Caco-2 (cell line): ENCODE data around the gene SPRED2. TPM values are rescaled to one million over a fixed set of nuclear protein-coding genes. Genes with fewer than 3 reads are reported as not detected.
A peak's percentile ranks its signal among the peaks of the same experiment; 100 is the strongest.

Experiments
- BruUV-seq: library from RNA; stranded (reverse); fragments of 400-500 nt; replicated peaks from 2 replicates; lab custom pipeline; 2021; lab: Mats Ljungman, UMichigan
- CTCF ChIA-PET: fragments of 300-600 bp; sonication (Branson Sonifier 250); formaldehyde crosslinking; loops from one replicate; lab custom pipeline; 2022; ENCODE audit warnings: antibody characterized with exemption; lab: Charles Lee
- POLR2A ChIA-PET: fragments of 300-600 bp; sonication (Branson Sonifier 250); formaldehyde crosslinking; loops from one replicate; lab custom pipeline; 2022; ENCODE audit warnings: antibody characterized with exemption; lab: Charles Lee
- DNase-seq, 2 experiments: peaks; one replicate each; pipeline versions ENCODE4 v3.0.0 to v3.0.0-alpha.2; 2020 to 2022
- H3K27me3 ChIP-seq: replicated peaks from 2 replicates; pipeline ENCODE4 v1.6.0; 2011; ENCODE audit warnings: low read length; ENCODE audit not compliant: control insufficient read depth, insufficient read depth
- H3K36me3 ChIP-seq: 2 replicates; pipeline ENCODE4 v1.5.1; 2011; ENCODE audit warnings: low read length; ENCODE audit not compliant: control insufficient read depth, insufficient read depth
- H3K4me1 ChIP-seq: fragments of 250-450 bp; sonication (Bioruptor Pico); 2 replicates; pipeline ENCODE4 v1.5.1; 2020; ENCODE audit warnings: mild to moderate bottlenecking
- H3K4me3 ChIP-seq: 2 replicates; pipeline ENCODE4 v1.5.1; 2011; ENCODE audit warnings: low read depth, mild to moderate bottlenecking, control low read depth, low read length
- H3K9me3 ChIP-seq: fragments of 250-450 bp; sonication (Bioruptor Pico); 2 replicates; pipeline ENCODE4 v1.5.1; 2020; ENCODE audit warnings: mild to moderate bottlenecking, moderate library complexity
- H3K27ac Mint-ChIP-seq: one replicate; pipeline ENCODE4 v1.8.0; 2022; ENCODE audit warnings: mixed read lengths; ENCODE audit not compliant: unreplicated experiment
- H3K27me3 Mint-ChIP-seq: one replicate; pipeline ENCODE4 v1.8.0; 2022; ENCODE audit warnings: mixed read lengths; ENCODE audit not compliant: insufficient read depth, unreplicated experiment
- H3K36me3 Mint-ChIP-seq: one replicate; pipeline ENCODE4 v1.8.0; 2022; ENCODE audit warnings: mild to moderate bottlenecking, mixed read lengths; ENCODE audit not compliant: insufficient read depth, unreplicated experiment
- H3K4me1 Mint-ChIP-seq: one replicate; pipeline ENCODE4 v1.8.0; 2022; ENCODE audit warnings: low read depth, mixed read lengths; ENCODE audit not compliant: unreplicated experiment
- H3K4me3 Mint-ChIP-seq: one replicate; pipeline ENCODE4 v1.8.0; 2022; ENCODE audit warnings: mild to moderate bottlenecking, moderate library complexity, mixed read lengths; ENCODE audit not compliant: unreplicated experiment
- H3K9me3 Mint-ChIP-seq: one replicate; pipeline ENCODE4 v1.8.0; 2022; ENCODE audit warnings: mixed read lengths; ENCODE audit not compliant: unreplicated experiment
- intact Hi-C: fragments of 100-400 bp; cut with micrococcal nuclease; formaldehyde crosslinking; loops from one replicate; pipeline ENCODE4 v1.10.0; 2022; ENCODE audit not compliant: unreplicated experiment
- total RNA-seq: library from RNA; stranded (reverse); gene quantifications from 2 replicates; pipeline ENCODE4 v1.2.3, GENCODE V29; 2022
- TF ChIP-seq, protein P1 (sequence below), 2 experiments: fragments of 200-600 bp in 1 of 2; IDR thresholded peaks; 1 replicate in 1 of 2; 2 replicates in 1 of 2; pipeline versions ENCODE4 v1.5.1 to v1.8.0; 2011 to 2022; ENCODE audit warnings: antibody characterized with exemption in 1 of 2, control low read depth in 1 of 2, inconsistent platforms in 1 of 2, low read depth in 1 of 2, low read length in 1 of 2, mild to moderate bottlenecking in 1 of 2, moderate library complexity in 1 of 2; ENCODE audit not compliant: insufficient read depth in 1 of 2, severe bottlenecking in 1 of 2, unreplicated experiment in 1 of 2

The SPRED2 gene
- total RNA-seq, 1 experiment from 2014 or later: 49.9 TPM

GRCh38 chr2:65435625-65436168 lies 3.3 kb upstream of the SPRED2 start:
- peaks cover 6% of the 10 kb centered on the region; the same call in 1 of the 2 replicates for H3K4me1 ChIP-seq
- intact Hi-C loops: loop anchor here (1.0 to 10.0 kb wide), 5 partner anchors 16 to 170 kb away; no protein-coding TSS in a partner anchor
- H3K9me3 ChIP-seq: no peaks in the 10 kb centered on the region
- H3K4me1 Mint-ChIP-seq: peaks cover 7% of the 10 kb centered on the region
- TF ChIP-seq, protein P1, sequence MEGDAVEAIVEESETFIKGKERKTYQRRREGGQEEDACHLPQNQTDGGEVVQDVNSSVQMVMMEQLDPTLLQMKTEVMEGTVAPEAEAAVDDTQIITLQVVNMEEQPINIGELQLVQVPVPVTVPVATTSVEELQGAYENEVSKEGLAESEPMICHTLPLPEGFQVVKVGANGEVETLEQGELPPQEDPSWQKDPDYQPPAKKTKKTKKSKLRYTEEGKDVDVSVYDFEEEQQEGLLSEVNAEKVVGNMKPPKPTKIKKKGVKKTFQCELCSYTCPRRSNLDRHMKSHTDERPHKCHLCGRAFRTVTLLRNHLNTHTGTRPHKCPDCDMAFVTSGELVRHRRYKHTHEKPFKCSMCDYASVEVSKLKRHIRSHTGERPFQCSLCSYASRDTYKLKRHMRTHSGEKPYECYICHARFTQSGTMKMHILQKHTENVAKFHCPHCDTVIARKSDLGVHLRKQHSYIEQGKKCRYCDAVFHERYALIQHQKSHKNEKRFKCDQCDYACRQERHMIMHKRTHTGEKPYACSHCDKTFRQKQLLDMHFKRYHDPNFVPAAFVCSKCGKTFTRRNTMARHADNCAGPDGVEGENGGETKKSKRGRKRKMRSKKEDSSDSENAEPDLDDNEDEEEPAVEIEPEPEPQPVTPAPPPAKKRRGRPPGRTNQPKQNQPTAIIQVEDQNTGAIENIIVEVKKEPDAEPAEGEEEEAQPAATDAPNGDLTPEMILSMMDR (IDR thresholded peaks at IDR 0.05; ENCODE audit: insufficient read depth in 1 of 2, low read depth in 1 of 2, low read length in 1 of 2, severe bottlenecking in 1 of 2, unreplicated experiment in 1 of 2): peak in 1 of 2 experiments; percentile 17
- H3K27ac Mint-ChIP-seq: peak overlapping the region; percentile 93
- CTCF ChIA-PET: interaction anchor here (1.2 to 2.0 kb wide), 2 partner anchors 140 to 170 kb away, joined by 3 to 8 read pairs; no protein-coding TSS in a partner anchor
- peak overlapping the region; percentile 85 for H3K4me3 ChIP-seq
- no peaks in the 10 kb centered on the region for H3K27me3 Mint-ChIP-seq
- H3K36me3 ChIP-seq: no peaks in the 10 kb centered on the region
- BruUV-seq: no TSS peak
- POLR2A ChIA-PET: no interaction called here
- H3K27me3 ChIP-seq: no peaks in the 10 kb centered on the region
- peak overlapping the region; percentile 82 for H3K4me3 Mint-ChIP-seq
- peak; percentile 91 to 95 for DNase-seq
- no peaks in the 10 kb centered on the region for H3K9me3 Mint-ChIP-seq
- H3K36me3 Mint-ChIP-seq: peaks cover 14% of the 10 kb centered on the region

DNA sequence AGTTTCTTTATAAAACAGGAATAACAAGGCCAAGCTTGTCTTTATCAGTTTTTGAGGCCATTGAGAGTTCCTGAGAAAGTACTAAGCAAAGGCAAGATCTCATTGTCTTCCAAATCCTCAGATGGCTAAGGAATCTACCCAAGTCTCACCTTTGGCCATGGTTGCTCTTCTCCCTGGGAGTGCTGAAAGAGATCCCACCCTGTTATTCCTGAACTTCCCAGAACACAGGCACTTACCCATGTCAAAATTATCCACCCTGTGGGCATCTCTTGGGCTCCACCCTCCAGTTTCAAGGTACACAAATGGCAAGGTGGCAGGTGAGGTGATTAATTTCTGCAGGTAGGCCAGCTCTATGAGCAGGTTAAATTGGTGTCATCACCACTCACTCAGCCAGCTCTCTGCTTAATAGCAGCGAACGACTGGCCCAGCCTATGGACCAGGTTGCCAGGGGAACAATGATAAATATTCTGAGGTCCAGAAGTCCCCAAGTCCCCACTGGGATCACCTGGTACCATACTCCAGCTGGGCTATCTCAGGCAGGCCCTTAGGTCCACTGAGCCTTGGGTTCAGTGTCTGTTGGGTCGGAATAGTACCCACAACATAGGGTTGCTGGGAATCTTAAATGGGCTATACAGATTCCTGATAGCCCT lies 2.3 kb upstream of the SPRED2 start:
- no peaks in the 10 kb centered on the region for H3K9me3 ChIP-seq
- TF ChIP-seq, protein P1 (IDR thresholded peaks at IDR 0.05; ENCODE audit: insufficient read depth in 1 of 2, low read depth in 1 of 2, low read length in 1 of 2, severe bottlenecking in 1 of 2, unreplicated experiment in 1 of 2): no peak
- no peaks in the 10 kb centered on the region for H3K36me3 ChIP-seq
- no peak overlapping the region for H3K4me3 ChIP-seq
- intact Hi-C loops: loop anchor here (10.0 kb wide), 1 partner anchor 130 kb away; no protein-coding TSS in a partner anchor
- ChIA-PET POLR2A (interaction anchor here (0.5 kb wide), 1 partner anchor 9 kb away, joined by 3 read pairs; no protein-coding TSS in a partner anchor), CTCF (interaction anchor here (2.0 kb wide), 1 partner anchor 169 kb away, joined by 8 read pairs; no protein-coding TSS in a partner anchor)
- Mint-ChIP-seq H3K27ac (no peak overlapping the region), H3K36me3 (peaks cover 24% of the 10 kb centered on the region), H3K27me3 (no peaks in the 10 kb centered on the region), H3K4me3 (peak overlapping the region; percentile 82), H3K9me3 (no peaks in the 10 kb centered on the region), H3K4me1 (peaks cover 7% of the 10 kb centered on the region)
- BruUV-seq: no TSS peak
- H3K4me1 ChIP-seq: peaks cover 10% of the 10 kb centered on the region; the same call in 1 of the 2 replicates
- no peaks in the 10 kb centered on the region for H3K27me3 ChIP-seq
- no peak for DNase-seq
